GM12878 (cell line): ENCODE results near the gene MAGEA2B.
"Not testable (repeated sequence)": the region's sequence is repeated elsewhere in the genome, so short reads cannot be mapped to it uniquely, and the experiment has no call there.

Source experiments
- CHD2 ChIP-seq: IDR thresholded peaks from 2 replicates; pipeline ENCODE4 v1.6.1; 2011; ENCODE audit warnings: low read depth, low read length, improper control_type of control experiment, borderline replicate concordance
- CTCF ChIP-seq, 3 experiments: IDR thresholded peaks in 2 of 3; conservative IDR thresholded peaks in 1 of 3; 2 replicates each; pipeline ENCODE4 v1.5.1; 2011; ENCODE audit warnings: low read depth in 3 of 3, low read length in 3 of 3, mild to moderate bottlenecking in 3 of 3, control low read depth in 2 of 3, moderate library complexity in 2 of 3, inconsistent platforms in 1 of 3, mixed read lengths in 1 of 3; ENCODE audit not compliant: control insufficient read depth in 2 of 3, insufficient read depth in 1 of 3; ENCODE audit errors: extremely low read depth in 1 of 3
- EP300 ChIP-seq, 2 experiments: fragments of 150-350 bp in 1 of 2; IDR thresholded peaks; 2 replicates each; pipeline ENCODE4 v1.6.1; 2011 to 2012; ENCODE audit warnings: low read depth in 2 of 2, low read length in 2 of 2, borderline replicate concordance in 1 of 2, improper control_type of control experiment in 1 of 2, inconsistent platforms in 1 of 2; ENCODE audit not compliant: control insufficient read depth in 1 of 2
- FOXM1 ChIP-seq: IDR thresholded peaks from 2 replicates; pipeline ENCODE4 v1.6.1; 2012; ENCODE audit warnings: low read depth, mild to moderate bottlenecking, inconsistent platforms, low read length, moderate library complexity
- REST ChIP-seq: IDR thresholded peaks from 2 replicates; pipeline ENCODE4 v1.6.1; 2012; ENCODE audit warnings: mild to moderate bottlenecking, low read depth, low read length
- ZBTB4 ChIP-seq: fragments of 450-650 bp; formaldehyde crosslinking; IDR thresholded peaks from 2 replicates; pipeline ENCODE4 v1.4.0; 2022; ENCODE audit warnings: mild to moderate bottlenecking, moderate library complexity
- ZNF274 ChIP-seq: IDR thresholded peaks from one replicate; pipeline ENCODE4 v1.8.0; 2011; ENCODE audit not compliant: insufficient read length, insufficient read depth

DNA sequence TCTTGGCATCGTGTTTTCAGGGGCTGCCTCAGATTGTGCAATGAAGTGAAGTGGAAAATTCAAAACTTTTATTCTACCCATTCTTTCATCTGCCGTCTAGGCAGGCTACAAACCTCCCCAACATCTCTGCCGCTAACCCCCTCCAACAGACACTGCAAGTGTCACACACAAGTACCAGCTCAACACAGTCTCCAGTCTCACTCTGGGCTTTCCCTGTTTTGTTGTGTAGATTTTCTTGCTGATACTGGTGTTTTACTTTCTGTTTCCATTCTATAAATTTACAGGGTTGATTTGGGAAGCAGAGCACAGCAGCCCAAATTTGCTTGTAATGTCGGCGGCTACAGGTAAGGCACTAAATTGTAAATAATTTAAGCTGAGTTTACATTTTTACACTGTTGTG, 40.4 kb downstream of the MAGEA2B start:
- TF ChIP-seq ZBTB4; CTCF (IDR thresholded peaks at IDR 0.05 in 2 of 3, conservative IDR thresholded peaks at IDR 0.05 in 1 of 3; ENCODE audit: control insufficient read depth in 2 of 3, extremely low read depth in 1 of 3, insufficient read depth in 1 of 3, low read depth in 3 of 3, low read length in 3 of 3); FOXM1; REST; EP300 (IDR thresholded peaks at IDR 0.05; ENCODE audit: borderline replicate concordance in 1 of 2, control insufficient read depth in 1 of 2, low read depth in 2 of 2, low read length in 2 of 2); CHD2; ZNF274: not testable (repeated sequence)
